Astrocyte (in vitro differentiated cells and primary cell): Measurements from ENCODE around the gene SLC25A10. TPM values are rescaled to one million over a fixed set of nuclear protein-coding genes. Genes with fewer than 3 reads are reported as not detected.

ENCODE experiments used
- DNase-seq: peaks from one replicate; pipeline ENCODE4 v3.0.0-alpha.2; 2010; ENCODE audit warnings: low read depth
- FAIRE-seq: peaks from 2 replicates; lab custom pipeline; 2011; peaks lifted over from hg19 to GRCh38; lab: Jason Lieb, UNC
- H2AFZ ChIP-seq: 2 replicates; pipeline ENCODE4 v1.6.0; 2012; ENCODE audit warnings: low read depth, low read length, inconsistent platforms
- H3K27ac ChIP-seq: 2 replicates; pipeline ENCODE4 v1.5.1; 2011; ENCODE audit warnings: low read depth, low read length, inconsistent platforms
- H3K27me3 ChIP-seq: 2 replicates; pipeline ENCODE4 v1.6.0; 2011; ENCODE audit warnings: low read length, inconsistent platforms; ENCODE audit not compliant: insufficient read depth
- H3K36me3 ChIP-seq: 2 replicates; pipeline ENCODE4 v1.5.1; 2011; ENCODE audit warnings: low read length, inconsistent platforms; ENCODE audit not compliant: insufficient read depth
- H3K4me1 ChIP-seq: 2 replicates; pipeline ENCODE4 v1.5.1; 2011; ENCODE audit warnings: low read length, inconsistent platforms; ENCODE audit not compliant: insufficient read depth
- H3K4me2 ChIP-seq: 2 replicates; pipeline ENCODE4 v1.6.0; 2012; ENCODE audit warnings: low read length, inconsistent platforms
- H3K4me3 ChIP-seq: 2 replicates; pipeline ENCODE4 v1.5.1; 2011; ENCODE audit warnings: low read depth, mild to moderate bottlenecking, low read length, inconsistent platforms; ENCODE audit not compliant: insufficient read depth
- H3K79me2 ChIP-seq: 2 replicates; pipeline ENCODE4 v1.6.0; 2012; ENCODE audit warnings: mild to moderate bottlenecking, low read length, inconsistent platforms; ENCODE audit not compliant: insufficient read depth
- H3K9ac ChIP-seq: 2 replicates; pipeline ENCODE4 v1.6.0; 2012; ENCODE audit warnings: mild to moderate bottlenecking, low read length, inconsistent platforms
- H3K9me3 ChIP-seq: 2 replicates; pipeline ENCODE4 v1.5.1; 2012; ENCODE audit warnings: low read depth, mild to moderate bottlenecking, low read length, inconsistent platforms; ENCODE audit not compliant: insufficient read depth
- H4K20me1 ChIP-seq: 2 replicates; pipeline ENCODE4 v1.6.0; 2012; ENCODE audit warnings: low read length, inconsistent platforms; ENCODE audit not compliant: insufficient read depth
- H3K27ac Mint-ChIP-seq: one replicate; pipeline ENCODE4 v1.8.0; 2021; ENCODE audit warnings: mild to moderate bottlenecking, mixed read lengths; ENCODE audit not compliant: unreplicated experiment
- H3K27me3 Mint-ChIP-seq: one replicate; pipeline ENCODE4 v1.8.0; 2021; ENCODE audit warnings: low read depth, mixed read lengths; ENCODE audit not compliant: unreplicated experiment
- H3K36me3 Mint-ChIP-seq: one replicate; pipeline ENCODE4 v1.8.0; 2021; ENCODE audit warnings: low read depth, mixed read lengths; ENCODE audit not compliant: unreplicated experiment
- H3K4me1 Mint-ChIP-seq: one replicate; pipeline ENCODE4 v1.8.0; 2021; ENCODE audit warnings: low read depth, mixed read lengths; ENCODE audit not compliant: unreplicated experiment
- H3K4me3 Mint-ChIP-seq: one replicate; pipeline ENCODE4 v1.8.0; 2021; ENCODE audit warnings: mild to moderate bottlenecking, moderate library complexity, mixed read lengths; ENCODE audit not compliant: unreplicated experiment
- H3K9me3 Mint-ChIP-seq: one replicate; pipeline ENCODE4 v1.8.0; 2021; ENCODE audit warnings: mild to moderate bottlenecking, mixed read lengths; ENCODE audit not compliant: unreplicated experiment
- CTCF ChIP-seq: IDR thresholded peaks from 2 replicates; pipeline ENCODE4 v1.5.1; 2011; ENCODE audit warnings: low read depth, mild to moderate bottlenecking, inconsistent platforms, low read length, moderate library complexity; ENCODE audit not compliant: insufficient read depth
- EZH2 ChIP-seq: IDR thresholded peaks from 2 replicates; pipeline ENCODE4 v1.6.1; 2012; ENCODE audit warnings: mild to moderate bottlenecking, low read length, inconsistent platforms; ENCODE audit not compliant: insufficient read depth
- total RNA-seq: library from RNA; stranded (reverse); gene quantifications from 2 replicates; pipeline ENCODE4 v1.2.1, GENCODE V29; 2021

Gene SLC25A10
- total RNA-seq, 1 donor from 2014 or later = 9.3 TPM

GRCh38 chr17:81690549-81690948 is 21.5 kb upstream of the SLC25A10 start:
- Mint-ChIP-seq H3K4me3 (no peak overlapping the region), H3K9me3 (no peaks in the 10 kb centered on the region), H3K27me3 (no peaks in the 10 kb centered on the region), H3K4me1 (peaks cover 3% of the 10 kb centered on the region), H3K27ac (no peak overlapping the region), H3K36me3 (peaks cover 16% of the 10 kb centered on the region)
- no peaks in the 10 kb centered on the region for H3K27me3 ChIP-seq
- no peak for DNase-seq
- H4K20me1 ChIP-seq = peaks cover 94% of the 10 kb centered on the region
- no peaks in the 10 kb centered on the region for H3K9me3 ChIP-seq
- TF ChIP-seq EZH2 = no peak
- TF ChIP-seq CTCF = no peak
- H3K9ac ChIP-seq = no peak overlapping the region
- H3K4me2 ChIP-seq = no peak overlapping the region
- no peak overlapping the region for H2AFZ ChIP-seq
- no peak overlapping the region for H3K27ac ChIP-seq
- FAIRE-seq = no peak
- H3K4me3 ChIP-seq = no peak overlapping the region
- H3K4me1 ChIP-seq = peaks cover 4% of the 10 kb centered on the region
- peaks cover 95% of the 10 kb centered on the region for H3K79me2 ChIP-seq
- peaks cover 30% of the 10 kb centered on the region for H3K36me3 ChIP-seq

- no peaks in the 10 kb centered on the region for H3K9me3 ChIP-seq
- Mint-ChIP-seq H3K27ac (peak overlapping the region; percentile 75), H3K4me3 (no peak overlapping the region), H3K4me1 (no peaks in the 10 kb centered on the region), H3K9me3 (no peaks in the 10 kb centered on the region), H3K27me3 (no peaks in the 10 kb centered on the region), H3K36me3 (peaks cover 14% of the 10 kb centered on the region)
- DNase-seq (no peak), FAIRE-seq (no peak)
- H3K4me2 ChIP-seq = no peak overlapping the region
- H2AFZ ChIP-seq = no peak overlapping the region
- H4K20me1 ChIP-seq = peaks cover 92% of the 10 kb centered on the region
- peaks cover 27% of the 10 kb centered on the region for H3K36me3 ChIP-seq
- H3K27ac ChIP-seq = no peak overlapping the region
- H3K4me3 ChIP-seq = no peak overlapping the region
- H3K79me2 ChIP-seq = peaks cover 95% of the 10 kb centered on the region
- no peaks in the 10 kb centered on the region for H3K4me1 ChIP-seq
- H3K27me3 ChIP-seq = no peaks in the 10 kb centered on the region
- no peak overlapping the region for H3K9ac ChIP-seq
- no peak for TF ChIP-seq EZH2
- TF ChIP-seq CTCF = no peak
Measured at GRCh38 chr17:81691196-81691595, 20.9 kb upstream of the SLC25A10 start.

- peaks cover 91% of the 10 kb centered on the region for H4K20me1 ChIP-seq
- H3K27me3 ChIP-seq = no peaks in the 10 kb centered on the region
- Mint-ChIP-seq H3K4me3 (peak overlapping the region; percentile 34), H3K4me1 (no peaks in the 10 kb centered on the region), H3K27ac (no peak overlapping the region), H3K9me3 (no peaks in the 10 kb centered on the region), H3K27me3 (no peaks in the 10 kb centered on the region), H3K36me3 (peaks cover 12% of the 10 kb centered on the region)
- H3K79me2 ChIP-seq = peaks cover 95% of the 10 kb centered on the region
- no peaks in the 10 kb centered on the region for H3K4me1 ChIP-seq
- H3K9me3 ChIP-seq = no peaks in the 10 kb centered on the region
- no peak overlapping the region for H2AFZ ChIP-seq
- no peak overlapping the region for H3K9ac ChIP-seq
- no peak overlapping the region for H3K27ac ChIP-seq
- DNase-seq (no peak), FAIRE-seq (no peak)
- H3K36me3 ChIP-seq = peaks cover 23% of the 10 kb centered on the region
- H3K4me3 ChIP-seq = no peak overlapping the region
- H3K4me2 ChIP-seq = no peak overlapping the region
- TF ChIP-seq CTCF (no peak), EZH2 (no peak)
Measured at GRCh38 chr17:81691608-81692007, 20.5 kb upstream of the SLC25A10 start.
